Nephron (organoid): ENCODE data around the gene PSMD2.
A peak's percentile ranks its signal among the peaks of the same experiment; 100 is the strongest.

Experiments
- H3K27ac Mint-ChIP-seq, 3 experiments: 2 replicates each; pipeline ENCODE4 v1.8.0; 2020; ENCODE audit warnings: mixed read lengths in 3 of 3, mild to moderate bottlenecking in 2 of 3, moderate library complexity in 1 of 3
- H3K27me3 Mint-ChIP-seq: 2 replicates; pipeline ENCODE4 v1.8.0; 2021; ENCODE audit warnings: low read depth, mild to moderate bottlenecking, moderate library complexity, mixed read lengths
- H3K36me3 Mint-ChIP-seq: 2 replicates; pipeline ENCODE4 v1.8.0; 2020; ENCODE audit warnings: low read depth, mixed read lengths
- H3K4me1 Mint-ChIP-seq: 2 replicates; pipeline ENCODE4 v1.8.0; 2020; ENCODE audit warnings: mixed read lengths
- H3K4me3 Mint-ChIP-seq, 3 experiments: 2 replicates each; pipeline ENCODE4 v1.8.0; 2020; ENCODE audit warnings: mild to moderate bottlenecking in 3 of 3, mixed read lengths in 3 of 3, moderate library complexity in 2 of 3
- H3K9me3 Mint-ChIP-seq: 2 replicates; pipeline ENCODE4 v1.8.0; 2020; ENCODE audit warnings: mixed read lengths
- TF ChIP-seq, protein P1 (sequence below), 3 experiments: fragments of 200-600 bp; sonication (generic); IDR thresholded peaks; one replicate each; pipeline ENCODE4 v1.5.0; 2021; ENCODE audit warnings: antibody characterized with exemption in 3 of 3; ENCODE audit not compliant: unreplicated experiment in 3 of 3

The PSMD2 gene

DNA sequence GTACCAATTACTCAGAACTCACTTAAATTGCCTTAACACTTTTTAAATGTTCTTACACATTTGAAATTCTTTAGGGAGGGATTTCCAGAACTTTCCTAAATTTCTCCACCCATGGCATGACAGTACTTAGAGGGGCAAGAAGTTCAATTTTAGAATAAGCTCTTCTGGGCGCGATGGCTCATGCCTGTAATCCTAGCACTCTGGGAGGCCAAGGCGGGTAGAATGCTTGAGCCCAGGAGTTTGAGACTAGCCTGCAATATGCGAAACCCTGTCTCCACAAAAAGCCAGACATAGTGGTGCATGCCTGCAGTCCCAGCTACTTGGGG lies 49.0 kb downstream of the PSMD2 start:
- Mint-ChIP-seq H3K9me3 (no peaks in the 10 kb centered on the region), H3K4me3 (no peak overlapping the region), H3K27ac (peak overlapping the region; percentile 80 to 96 (median 89)), H3K36me3 (peaks cover 29% of the 10 kb centered on the region), H3K27me3 (no peaks in the 10 kb centered on the region), H3K4me1 (peaks cover 62% of the 10 kb centered on the region)
- TF ChIP-seq, protein P1, sequence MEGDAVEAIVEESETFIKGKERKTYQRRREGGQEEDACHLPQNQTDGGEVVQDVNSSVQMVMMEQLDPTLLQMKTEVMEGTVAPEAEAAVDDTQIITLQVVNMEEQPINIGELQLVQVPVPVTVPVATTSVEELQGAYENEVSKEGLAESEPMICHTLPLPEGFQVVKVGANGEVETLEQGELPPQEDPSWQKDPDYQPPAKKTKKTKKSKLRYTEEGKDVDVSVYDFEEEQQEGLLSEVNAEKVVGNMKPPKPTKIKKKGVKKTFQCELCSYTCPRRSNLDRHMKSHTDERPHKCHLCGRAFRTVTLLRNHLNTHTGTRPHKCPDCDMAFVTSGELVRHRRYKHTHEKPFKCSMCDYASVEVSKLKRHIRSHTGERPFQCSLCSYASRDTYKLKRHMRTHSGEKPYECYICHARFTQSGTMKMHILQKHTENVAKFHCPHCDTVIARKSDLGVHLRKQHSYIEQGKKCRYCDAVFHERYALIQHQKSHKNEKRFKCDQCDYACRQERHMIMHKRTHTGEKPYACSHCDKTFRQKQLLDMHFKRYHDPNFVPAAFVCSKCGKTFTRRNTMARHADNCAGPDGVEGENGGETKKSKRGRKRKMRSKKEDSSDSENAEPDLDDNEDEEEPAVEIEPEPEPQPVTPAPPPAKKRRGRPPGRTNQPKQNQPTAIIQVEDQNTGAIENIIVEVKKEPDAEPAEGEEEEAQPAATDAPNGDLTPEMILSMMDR (IDR thresholded peaks at IDR 0.05; ENCODE audit: unreplicated experiment in 3 of 3) = no peak

DNA sequence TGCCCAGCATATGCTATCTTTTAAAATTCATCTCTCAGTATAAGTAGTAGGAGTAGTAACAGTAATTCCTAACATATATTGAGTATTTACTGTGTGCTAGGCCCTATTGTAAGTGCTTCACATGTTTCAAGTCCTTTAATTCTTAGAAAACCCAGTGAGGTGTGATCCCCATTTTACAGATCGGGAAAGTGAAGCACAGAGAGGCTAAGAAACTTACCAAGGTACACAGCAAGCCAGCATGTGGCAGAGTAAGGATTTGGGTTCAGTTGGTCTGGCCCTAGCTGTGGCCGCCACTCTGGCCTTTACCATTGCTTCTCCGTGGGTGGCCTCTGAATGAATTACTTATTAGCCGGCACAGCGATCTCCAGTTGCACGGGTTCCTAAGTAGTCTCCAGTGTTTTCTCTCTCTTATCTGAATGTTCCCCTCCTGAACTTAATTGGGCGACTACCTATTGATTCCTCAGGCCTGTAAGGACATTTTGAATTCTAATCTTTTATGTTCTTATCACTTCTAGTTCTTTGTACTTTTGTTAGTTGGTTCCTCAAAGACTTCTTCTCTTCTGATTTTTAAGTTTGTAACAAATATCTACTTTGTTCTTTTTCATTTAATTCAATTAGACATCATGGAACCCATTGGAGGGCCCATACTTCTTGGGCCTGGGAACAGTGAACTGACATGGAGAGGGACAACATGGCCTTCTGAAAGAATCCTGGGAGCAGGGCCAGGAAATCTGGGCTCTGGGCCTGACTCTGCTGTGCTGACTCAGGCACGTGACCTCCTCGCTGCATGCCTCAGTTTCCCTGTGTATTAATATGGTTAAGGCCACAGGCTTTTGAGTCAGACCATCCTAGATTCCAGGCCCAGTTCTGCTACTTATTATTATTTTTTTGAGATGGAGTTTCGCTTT lies 50.8 kb downstream of the PSMD2 start:
- TF ChIP-seq, protein P1 (IDR thresholded peaks at IDR 0.05; ENCODE audit: unreplicated experiment in 3 of 3) = no peak
- Mint-ChIP-seq H3K9me3 (no peaks in the 10 kb centered on the region), H3K4me3 (no peak overlapping the region), H3K27me3 (no peaks in the 10 kb centered on the region), H3K36me3 (peaks cover 25% of the 10 kb centered on the region), H3K4me1 (peaks cover 56% of the 10 kb centered on the region), H3K27ac (peak overlapping the region; percentile 20 to 77 (median 21))

DNA sequence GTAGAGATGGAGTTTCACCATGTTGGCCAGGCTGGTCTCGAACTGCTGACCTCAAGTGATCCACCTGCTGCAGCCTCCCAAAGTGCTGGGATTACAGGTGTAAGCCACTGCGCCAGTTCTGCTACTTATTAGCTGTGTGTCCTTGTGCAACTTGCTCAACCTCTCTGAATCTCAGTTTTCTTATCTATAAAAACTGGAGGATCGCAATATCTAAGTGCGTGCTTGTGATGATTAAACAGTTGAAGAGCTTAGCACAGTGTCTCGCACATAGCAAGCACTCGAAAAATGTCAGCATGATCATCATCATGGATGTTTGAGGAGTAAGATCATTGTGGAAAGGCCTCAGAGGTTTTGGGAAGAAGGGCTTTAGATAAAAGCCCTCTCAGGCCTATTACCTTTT lies 51.6 kb downstream of the PSMD2 start:
- H3K27me3 Mint-ChIP-seq = no peaks in the 10 kb centered on the region
- TF ChIP-seq, protein P1 (IDR thresholded peaks at IDR 0.05; ENCODE audit: unreplicated experiment in 3 of 3) = no peak

DNA sequence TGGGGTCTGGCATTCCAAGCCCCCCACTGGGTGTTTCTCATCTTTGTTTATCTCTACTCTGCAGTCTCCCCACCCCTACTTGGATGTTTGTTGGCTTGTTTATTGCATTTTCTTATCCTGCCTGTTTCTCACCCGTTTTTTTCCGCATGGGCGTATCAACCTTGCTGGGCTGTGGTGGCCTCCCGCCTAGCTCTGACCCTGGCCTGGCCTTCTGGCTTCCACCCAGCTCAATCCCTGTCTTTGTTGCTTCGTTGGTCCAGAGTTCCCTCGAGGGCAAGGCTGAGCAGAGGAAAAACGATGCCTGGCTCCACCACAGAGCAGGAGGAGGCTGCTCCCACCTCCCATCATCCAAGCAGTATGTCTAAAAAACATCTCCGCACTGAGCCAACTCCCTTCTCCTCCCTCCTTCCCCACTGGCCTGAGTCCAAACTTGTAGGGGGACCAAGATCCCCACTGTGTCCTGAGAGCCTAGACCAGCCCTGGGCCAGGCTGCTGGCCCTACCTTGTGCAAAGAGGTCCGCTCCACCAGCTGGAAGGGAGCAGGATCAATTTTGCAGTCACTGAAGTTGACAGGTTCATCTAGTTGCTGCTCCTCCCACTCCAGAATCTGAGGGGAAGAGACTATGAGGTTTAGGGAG lies 52.6 kb downstream of the PSMD2 start:
- Mint-ChIP-seq H3K4me1 (peaks cover 48% of the 10 kb centered on the region), H3K27ac (peak overlapping the region; percentile 43 to 92 (median 88)), H3K4me3 (peak overlapping the region in 2 of 3 experiments; percentile 6 to 61), H3K9me3 (no peaks in the 10 kb centered on the region), H3K36me3 (peaks cover 25% of the 10 kb centered on the region), H3K27me3 (no peaks in the 10 kb centered on the region)
- TF ChIP-seq, protein P1 (IDR thresholded peaks at IDR 0.05; ENCODE audit: unreplicated experiment in 3 of 3) = no peak

More for the DNA sequence above, 51.6 kb downstream of the PSMD2 start:
- peaks cover 27% of the 10 kb centered on the region for H3K36me3 Mint-ChIP-seq
- no peaks in the 10 kb centered on the region for H3K9me3 Mint-ChIP-seq
- no peak overlapping the region for H3K4me3 Mint-ChIP-seq
- peak overlapping the region in 2 of 3 experiments; percentile 42 to 92 for H3K27ac Mint-ChIP-seq
- H3K4me1 Mint-ChIP-seq = peaks cover 51% of the 10 kb centered on the region

DNA sequence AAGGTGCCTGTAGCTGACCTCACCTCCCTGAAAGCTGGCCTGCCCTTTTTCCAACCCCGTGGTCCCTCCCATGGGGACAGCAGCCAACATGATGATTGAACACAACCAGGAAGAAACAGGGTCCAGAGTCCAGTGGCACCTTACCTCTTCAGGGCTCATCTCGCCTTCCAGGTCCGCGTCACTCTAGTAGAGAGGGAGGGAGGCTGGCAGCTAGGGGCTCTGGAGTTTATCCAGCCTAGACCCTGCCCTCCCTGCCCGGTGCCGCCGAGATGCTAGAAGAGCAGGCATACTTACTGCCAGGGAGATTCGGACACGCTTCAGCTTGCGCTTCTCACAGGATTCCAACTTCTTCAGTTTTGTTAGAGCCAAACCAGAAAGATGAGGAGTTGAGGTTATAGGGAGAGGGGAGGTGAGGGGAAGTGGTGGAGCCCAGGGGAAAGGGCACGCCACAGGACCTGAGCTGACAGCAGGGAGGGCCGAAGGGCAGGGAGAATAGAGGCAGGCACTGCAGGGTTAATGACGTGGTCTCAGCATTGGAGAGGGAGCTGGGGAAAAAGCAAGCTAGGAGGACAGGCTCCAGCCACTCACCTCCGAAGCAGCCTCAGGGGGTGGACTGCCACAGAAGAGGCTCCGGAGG lies 53.2 kb downstream of the PSMD2 start:
- no peaks in the 10 kb centered on the region for H3K9me3 Mint-ChIP-seq
- peaks cover 41% of the 10 kb centered on the region for H3K4me1 Mint-ChIP-seq
- TF ChIP-seq, protein P1 (IDR thresholded peaks at IDR 0.05; ENCODE audit: unreplicated experiment in 3 of 3) = no peak
- no peaks in the 10 kb centered on the region for H3K27me3 Mint-ChIP-seq
- H3K36me3 Mint-ChIP-seq = peaks cover 25% of the 10 kb centered on the region
- H3K4me3 Mint-ChIP-seq = no peak overlapping the region
- H3K27ac Mint-ChIP-seq = peak overlapping the region; percentile 43 to 92 (median 88)
